GM23338 (cell line): Measurements from ENCODE around the gene VSTM2B.

ENCODE experiments used
- CREB1 ChIP-seq: fragments of 250-450 bp; sonication (Bioruptor Pico); IDR thresholded peaks from 2 replicates; pipeline ENCODE4 v1.5.0; 2020; ENCODE audit warnings: low read depth, mild to moderate bottlenecking, moderate library complexity
- CTCF ChIP-seq, 2 experiments: fragments of 200-600 bp in 1 of 2; sonication (generic) in 1 of 2; conservative IDR thresholded peaks; 2 replicates each; pipeline versions ENCODE4 v1.5.1 to v1.6.1; 2016 to 2017; ENCODE audit warnings: antibody characterized with exemption in 2 of 2, low read depth in 2 of 2, mild to moderate bottlenecking in 2 of 2, moderate library complexity in 1 of 2
- ETS1 ChIP-seq: IDR thresholded peaks from 2 replicates; pipeline ENCODE4 v1.6.1; 2016; ENCODE audit warnings: antibody characterized with exemption
- EZH2 ChIP-seq: fragments of 200-600 bp; sonication (generic); IDR thresholded peaks from one replicate; pipeline ENCODE4 v1.8.0; 2017; ENCODE audit warnings: antibody characterized with exemption, mild to moderate bottlenecking, low read depth; ENCODE audit not compliant: unreplicated experiment
- EZH2phosphoT487 ChIP-seq: fragments of 200-600 bp; sonication (generic); IDR thresholded peaks from one replicate; pipeline ENCODE4 v1.8.1; 2018; ENCODE audit warnings: antibody characterized with exemption; ENCODE audit not compliant: unreplicated experiment
- JUNB ChIP-seq: IDR thresholded peaks from one replicate; pipeline ENCODE4 v1.6.1; 2016; ENCODE audit warnings: antibody characterized with exemption; ENCODE audit not compliant: unreplicated experiment
- POLR2AphosphoS5 ChIP-seq: IDR thresholded peaks from 2 replicates; pipeline ENCODE4 v1.6.1; 2016; ENCODE audit warnings: antibody characterized with exemption, low read depth
- REST ChIP-seq: IDR thresholded peaks from one replicate; pipeline ENCODE4 v1.6.1; 2018; ENCODE audit warnings: antibody characterized with exemption; ENCODE audit not compliant: unreplicated experiment
- STAT1 ChIP-seq: IDR thresholded peaks from one replicate; pipeline ENCODE4 v1.6.1; 2016; ENCODE audit warnings: antibody characterized with exemption; ENCODE audit not compliant: unreplicated experiment
- ZNF114 ChIP-seq: fragments of 250-450 bp; sonication (Bioruptor Pico); IDR thresholded peaks from 2 replicates; pipeline ENCODE4 v1.5.0; 2020; ENCODE audit warnings: mild to moderate bottlenecking, moderate library complexity
- ZNF462 ChIP-seq: fragments of 250-450 bp; sonication (Bioruptor Pico); IDR thresholded peaks from 2 replicates; pipeline ENCODE4 v1.5.0; 2020; ENCODE audit warnings: mild to moderate bottlenecking, moderate library complexity

GRCh38 chr19:29550896-29551295 lies 25.1 kb downstream of the VSTM2B start:
- TF ChIP-seq CTCF (conservative IDR thresholded peaks at IDR 0.05; ENCODE audit: low read depth in 2 of 2) (no peak), REST (no peak), POLR2AphosphoS5 (no peak), EZH2 (no peak), CREB1 (CRISPR knock-in tag) (no peak), EZH2phosphoT487 (no peak), JUNB (no peak), ZNF114 (CRISPR knock-in tag) (no peak), STAT1 (no peak), ZNF462 (no peak), ETS1 (no peak)
